Activated T-helper 1 cell treated with Interleukin-2 at 50 U/mL for 16 hours (primary cell): ENCODE measurements around the gene STK32B.

Experiments used
- DNase-seq: peaks from one replicate; pipeline ENCODE4 v3.0.0-alpha.2; 2020; ENCODE audit warnings: low read depth

The STK32B gene

GRCh38 chr4:5471206-5471605 is 419.9 kb downstream of the STK32B start:
- DNase-seq, result no peak

- no peak for DNase-seq
These were observed 420.4 kb downstream of the STK32B start for GRCh38 chr4:5471691-5472090.

- no peak for DNase-seq
These were observed 420.9 kb downstream of the STK32B start for GRCh38 chr4:5472160-5472591.

- no peak for DNase-seq
These were observed 421.8 kb downstream of the STK32B start for GRCh38 chr4:5473125-5473524.

- no peak for DNase-seq
These were observed 423.5 kb downstream of the STK32B start for GRCh38 chr4:5474756-5475155.

GRCh38 chr4:5477613-5478012 is 426.3 kb downstream of the STK32B start:
- no peak for DNase-seq

GRCh38 chr4:5478169-5478568 is 426.9 kb downstream of the STK32B start:
- DNase-seq, result no peak

- DNase-seq, result no peak
These were observed 427.4 kb downstream of the STK32B start for GRCh38 chr4:5478697-5479096.

GRCh38 chr4:5479518-5480060 is 428.3 kb downstream of the STK32B start:
- no peak for DNase-seq

GRCh38 chr4:5488413-5488812 is 437.1 kb downstream of the STK32B start:
- DNase-seq, result no peak

- DNase-seq, result no peak
These were observed 438.0 kb downstream of the STK32B start for GRCh38 chr4:5489260-5489659.

- no peak for DNase-seq
These were observed 446.2 kb downstream of the STK32B start for GRCh38 chr4:5497489-5497888.

GRCh38 chr4:5500165-5500564 is 448.9 kb downstream of the STK32B start:
- no peak for DNase-seq

GRCh38 chr4:5503336-5503936 is 452.2 kb downstream of the STK32B start:
- no peak for DNase-seq

GRCh38 chr4:5504486-5504885 is 453.2 kb downstream of the STK32B start:
- DNase-seq, result no peak

GRCh38 chr4:5510504-5510903 is 459.2 kb downstream of the STK32B start:
- no peak for DNase-seq

- DNase-seq, result no peak
These were observed 460.5 kb downstream of the STK32B start for GRCh38 chr4:5511791-5512190.

- DNase-seq, result no peak
These were observed 464.4 kb downstream of the STK32B start for GRCh38 chr4:5515646-5516045.

- DNase-seq, result no peak
These were observed 466.1 kb downstream of the STK32B start for GRCh38 chr4:5517372-5517771.

- no peak for DNase-seq
These were observed 473.4 kb downstream of the STK32B start for GRCh38 chr4:5524446-5525299.

- DNase-seq, result no peak
These were observed 475.0 kb downstream of the STK32B start for GRCh38 chr4:5526080-5526846.

- DNase-seq, result no peak
These were observed 475.9 kb downstream of the STK32B start for GRCh38 chr4:5527211-5527610.

- DNase-seq, result no peak
These were observed 476.8 kb downstream of the STK32B start for GRCh38 chr4:5528031-5528436.
